Muscle layer of colon (tissue), 2 donors: ENCODE data around the gene RNASE1.
"Not testable (repeated sequence)": the region's sequence is repeated elsewhere in the genome, so short reads cannot be mapped to it uniquely, and the experiment has no call there.

Experiments
- H3K27ac ChIP-seq: one replicate; pipeline ENCODE4 v1.7.0; 2013; ENCODE audit warnings: low read depth, mild to moderate bottlenecking, low read length, moderate library complexity
- H3K27me3 ChIP-seq, 2 donors: one replicate each; pipeline ENCODE4 v1.7.0; 2013; ENCODE audit warnings: low read length in 2 of 2, mild to moderate bottlenecking in 2 of 2; ENCODE audit not compliant: insufficient read depth in 2 of 2, control insufficient read depth in 1 of 2
- H3K36me3 ChIP-seq: one replicate; pipeline ENCODE4 v1.7.0; 2013; ENCODE audit warnings: mild to moderate bottlenecking, low read length; ENCODE audit not compliant: insufficient read depth
- H3K4me1 ChIP-seq: one replicate; pipeline ENCODE4 v1.7.0; 2013; ENCODE audit warnings: mild to moderate bottlenecking, low read length; ENCODE audit not compliant: insufficient read depth
- H3K4me3 ChIP-seq, 2 donors: one replicate each; pipeline ENCODE4 v1.7.0; 2013; ENCODE audit warnings: low read length in 2 of 2, low read depth in 1 of 2, mild to moderate bottlenecking in 1 of 2, moderate library complexity in 1 of 2
- H3K9ac ChIP-seq: one replicate; pipeline ENCODE4 v1.7.0; 2013; ENCODE audit warnings: low read length
- H3K9me3 ChIP-seq: one replicate; pipeline ENCODE4 v1.7.0; 2013; ENCODE audit warnings: mild to moderate bottlenecking, low read length
- donor health status: abdominal sarcoma.
- donor health status: Adenocarcinoma of cecum.

The RNASE1 gene

DNA sequence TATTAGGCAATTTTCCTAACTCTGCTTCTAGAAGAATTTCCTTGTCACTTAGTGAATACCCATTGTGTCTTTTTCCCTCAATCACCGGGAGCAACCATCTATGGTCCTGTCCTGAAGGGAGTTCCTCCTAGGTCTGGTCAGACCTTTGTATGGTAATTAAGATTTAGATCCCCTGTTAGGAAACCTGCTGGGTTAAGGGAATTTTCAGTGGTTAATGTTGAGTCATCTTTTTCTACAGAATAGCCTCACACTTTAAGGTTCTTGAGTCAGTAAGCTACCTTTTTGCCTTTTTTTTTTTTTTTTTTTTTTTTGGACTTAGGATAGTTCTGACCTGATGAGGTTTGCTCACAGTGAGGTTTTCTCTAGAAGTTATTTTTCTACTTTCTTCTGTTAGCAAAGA, 24.0 kb upstream of the RNASE1 start:
- not testable (repeated sequence) for H3K9me3 ChIP-seq, H3K9ac ChIP-seq, H3K4me1 ChIP-seq, H3K27me3 ChIP-seq, H3K4me3 ChIP-seq, H3K27ac ChIP-seq, H3K36me3 ChIP-seq

DNA sequence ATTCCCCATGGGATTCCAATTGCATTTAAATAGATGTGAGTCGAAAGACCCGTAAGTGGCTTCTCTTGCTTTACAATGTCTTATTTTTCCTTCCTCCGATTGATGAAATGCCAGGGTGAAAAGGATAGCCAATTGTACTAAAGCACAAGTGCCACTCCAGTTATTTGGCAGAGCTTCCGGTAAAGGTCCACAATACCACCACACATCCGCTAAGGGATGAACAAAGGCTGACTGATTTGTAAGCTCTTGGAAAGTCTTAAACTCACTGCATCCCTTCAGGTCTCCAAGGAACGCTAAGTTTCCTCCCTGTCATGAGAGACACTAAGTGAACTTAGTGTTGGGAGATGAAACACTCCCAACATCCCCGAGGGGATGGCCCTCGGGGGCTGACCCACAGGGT, 21.2 kb upstream of the RNASE1 start:
- Histone ChIP-seq H3K36me3 (no peaks in the 10 kb centered on the region), H3K9me3 (no peaks in the 10 kb centered on the region), H3K27me3 (no peaks in the 10 kb centered on the region), H3K4me3 (no peak overlapping the region), H3K9ac (no peak overlapping the region), H3K4me1 (no peaks in the 10 kb centered on the region), H3K27ac (no peak overlapping the region)

DNA sequence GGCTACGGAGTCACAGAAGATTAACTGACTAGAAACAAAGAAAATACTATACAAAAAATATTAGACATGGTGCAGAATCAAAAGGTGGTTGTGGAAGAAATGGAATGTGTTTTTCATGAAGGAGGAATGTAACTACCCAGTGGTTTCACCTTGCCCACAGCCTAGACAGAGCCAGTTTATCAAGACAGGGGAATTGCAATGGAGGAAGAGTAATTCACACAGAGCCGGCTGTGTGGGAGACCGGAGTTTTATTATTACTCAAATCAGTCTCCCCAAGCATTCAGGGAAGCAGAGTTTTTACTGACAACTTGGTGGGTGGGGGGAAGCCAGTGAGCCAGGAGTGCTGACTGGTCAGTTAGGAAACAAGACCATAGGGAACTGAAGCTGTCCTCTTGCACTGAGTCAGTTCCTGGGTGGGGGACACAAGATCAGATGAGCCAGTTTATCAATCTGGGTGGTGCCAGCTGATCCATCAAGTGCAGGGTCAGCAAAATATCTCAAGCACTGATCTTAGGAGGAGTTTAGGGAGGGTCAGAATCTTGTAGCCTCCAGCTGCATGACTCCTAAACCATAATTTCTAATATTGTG, 19.0 kb upstream of the RNASE1 start:
- H3K9ac ChIP-seq, H3K4me1 ChIP-seq, H3K4me3 ChIP-seq, H3K27me3 ChIP-seq, H3K9me3 ChIP-seq, H3K36me3 ChIP-seq, H3K27ac ChIP-seq: not testable (repeated sequence)

DNA sequence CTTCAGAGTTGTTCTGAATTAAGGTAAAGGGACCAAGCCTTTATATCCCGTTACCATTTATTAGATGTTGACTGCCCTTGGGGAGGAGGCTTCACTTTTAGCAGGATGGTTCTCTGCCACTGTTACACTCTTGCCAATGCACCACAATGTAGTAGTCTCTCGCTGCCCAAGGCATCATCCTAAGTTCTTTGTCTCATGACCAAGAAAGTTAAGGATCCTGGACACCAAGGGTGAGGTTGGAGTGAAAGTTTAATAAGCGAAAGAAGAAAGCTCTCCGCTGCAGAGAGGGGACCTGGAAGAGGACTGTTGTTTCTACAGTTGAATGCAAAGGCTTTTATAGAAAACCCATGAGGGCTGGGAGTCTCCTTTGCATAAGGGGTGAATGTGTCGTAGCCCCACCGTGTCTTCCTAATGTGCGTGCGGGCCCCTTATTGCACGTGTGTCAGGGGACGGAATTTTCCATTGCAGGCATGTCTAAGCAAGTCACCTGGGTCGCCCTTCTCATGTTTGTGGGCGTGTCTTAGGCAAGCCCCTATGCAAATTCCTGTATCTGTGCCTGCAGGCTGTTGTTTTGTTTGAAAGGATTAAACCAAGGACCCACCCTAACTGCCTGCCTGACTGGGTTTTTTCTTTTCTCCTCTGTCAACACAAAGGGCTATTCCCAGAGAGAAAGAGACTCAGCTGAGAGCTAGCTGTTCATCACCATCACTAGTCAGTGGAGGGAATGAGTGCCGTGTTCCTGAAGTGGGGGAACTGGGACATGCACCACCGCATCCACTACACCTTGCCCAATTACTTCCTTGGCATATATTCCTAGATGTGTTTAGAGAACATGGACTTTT, 17.6 kb upstream of the RNASE1 start:
- Histone ChIP-seq H3K36me3 (no peaks in the 10 kb centered on the region), H3K4me1 (no peaks in the 10 kb centered on the region), H3K27ac (no peak overlapping the region), H3K4me3 (no peak overlapping the region), H3K9me3 (no peaks in the 10 kb centered on the region), H3K27me3 (no peaks in the 10 kb centered on the region), H3K9ac (no peak overlapping the region)

DNA sequence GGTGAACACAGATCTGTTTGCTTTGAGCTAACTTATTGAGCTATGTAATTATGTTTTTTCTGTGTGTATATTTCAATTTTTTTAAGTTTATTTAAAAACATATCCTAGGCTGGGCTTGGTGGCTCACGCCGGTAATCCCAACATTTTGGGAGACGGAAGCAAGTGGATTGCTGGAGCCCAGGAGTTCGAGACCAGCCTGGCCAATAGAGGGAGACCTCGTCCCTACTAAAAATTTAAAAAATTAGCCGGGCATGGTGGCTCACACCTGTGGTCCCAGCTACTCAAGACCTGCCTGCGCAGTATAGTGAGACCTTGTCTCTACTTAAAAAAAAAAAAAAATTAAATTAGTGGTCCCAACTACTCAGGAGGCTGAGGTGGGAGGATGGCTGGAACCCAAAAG, 16.2 kb upstream of the RNASE1 start:
- H3K36me3 ChIP-seq: no peaks in the 10 kb centered on the region

DNA sequence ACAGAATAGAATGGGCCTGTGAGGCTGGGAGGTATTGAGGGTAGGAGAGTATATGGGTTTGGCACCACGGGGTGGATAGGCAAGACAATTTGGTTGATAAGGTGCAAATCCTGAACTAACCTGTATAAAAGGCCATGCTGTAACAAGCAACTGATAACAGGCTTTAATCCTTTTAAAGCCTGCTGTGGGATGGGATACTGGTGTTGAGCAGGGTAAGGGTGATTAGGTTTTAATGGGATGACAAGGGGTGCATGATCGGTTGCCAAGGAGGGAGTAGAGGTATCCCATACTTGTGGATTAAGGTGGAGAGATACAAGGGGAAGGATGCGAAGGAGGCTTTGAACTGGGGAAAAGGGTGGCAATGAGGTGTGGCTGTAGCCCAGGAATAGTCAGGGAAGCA, 13.3 kb upstream of the RNASE1 start:
- not testable (repeated sequence) for H3K9me3 ChIP-seq, H3K9ac ChIP-seq, H3K27me3 ChIP-seq, H3K4me1 ChIP-seq, H3K36me3 ChIP-seq, H3K27ac ChIP-seq, H3K4me3 ChIP-seq

More for the DNA sequence above, 16.2 kb upstream of the RNASE1 start:
- H3K9ac ChIP-seq: no peak overlapping the region
- H3K4me1 ChIP-seq: no peaks in the 10 kb centered on the region
- no peaks in the 10 kb centered on the region for H3K27me3 ChIP-seq
- H3K4me3 ChIP-seq: no peak overlapping the region
- H3K9me3 ChIP-seq: no peaks in the 10 kb centered on the region
- no peak overlapping the region for H3K27ac ChIP-seq

DNA sequence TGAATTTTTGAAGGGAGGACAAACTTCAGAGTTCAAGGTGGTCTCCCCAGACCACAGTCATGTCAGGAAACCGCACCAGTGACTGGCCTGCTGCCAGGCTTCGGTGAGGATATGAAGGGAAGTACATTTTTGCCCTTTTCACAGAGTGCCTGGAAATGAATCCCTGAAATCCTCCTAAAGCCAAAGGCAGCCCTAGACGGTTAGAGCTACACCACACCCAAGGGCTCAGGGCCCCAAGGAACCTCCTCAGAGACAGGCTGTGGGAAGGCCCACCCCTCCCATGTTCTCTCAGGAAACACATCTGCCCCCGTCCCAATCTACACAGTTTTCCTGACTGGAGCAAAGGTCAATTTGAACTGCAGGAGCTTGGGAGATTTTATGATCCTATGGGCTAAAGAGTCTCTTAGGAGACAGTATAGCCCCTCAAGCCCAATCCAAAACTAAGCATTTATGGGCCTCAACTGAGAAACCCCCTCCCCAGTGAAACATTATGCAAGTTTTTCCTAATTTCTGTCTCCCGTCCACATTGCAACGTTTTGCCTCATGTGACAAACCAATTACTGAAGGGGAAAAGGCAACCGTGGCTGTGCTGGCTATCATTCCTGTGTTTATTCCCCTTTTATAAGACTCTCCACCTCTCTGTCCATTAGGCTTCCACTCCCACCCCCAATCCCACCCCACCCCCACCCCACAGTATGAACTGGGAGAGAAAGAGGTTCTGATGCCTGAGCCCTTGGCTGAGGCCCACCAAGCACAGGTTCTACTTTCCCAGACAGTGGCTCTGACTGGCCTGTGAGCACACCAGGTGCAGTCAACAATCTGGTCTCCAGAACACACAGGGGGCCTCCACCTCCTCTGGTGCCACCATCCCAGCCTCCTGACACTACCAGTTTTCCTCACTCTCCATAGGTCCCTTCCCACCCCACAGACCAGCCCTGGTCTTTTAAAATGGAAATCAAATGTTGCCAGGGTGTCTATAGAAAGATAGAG, 9.6 kb upstream of the RNASE1 start:
- H3K9me3 ChIP-seq: no peaks in the 10 kb centered on the region
- H3K36me3 ChIP-seq: no peaks in the 10 kb centered on the region
- no peak overlapping the region for H3K9ac ChIP-seq
- H3K27me3 ChIP-seq: no peaks in the 10 kb centered on the region
- H3K27ac ChIP-seq: no peak overlapping the region
- H3K4me3 ChIP-seq: no peak overlapping the region
- H3K4me1 ChIP-seq: no peaks in the 10 kb centered on the region

DNA sequence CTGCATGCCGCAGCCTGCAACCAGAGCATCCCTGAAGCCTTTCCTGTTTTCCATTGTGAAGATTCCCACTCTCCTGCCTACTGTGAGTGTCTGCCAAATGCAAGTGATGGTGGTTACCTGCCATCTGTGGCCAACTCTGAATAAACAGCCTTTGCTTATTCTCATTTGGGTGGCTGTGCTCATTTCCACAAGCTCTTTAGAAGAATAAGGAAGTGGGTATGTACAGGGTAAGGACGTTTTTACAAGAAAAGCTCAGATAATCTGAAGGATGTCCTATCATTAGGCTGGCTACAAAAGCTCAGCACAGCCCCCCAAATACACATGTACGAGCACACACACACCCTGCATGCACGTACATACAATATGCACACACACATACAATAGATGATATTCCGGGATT, 7.3 kb upstream of the RNASE1 start:
- no peaks in the 10 kb centered on the region for H3K4me1 ChIP-seq
- no peaks in the 10 kb centered on the region for H3K27me3 ChIP-seq
- H3K9ac ChIP-seq: no peak overlapping the region
- H3K27ac ChIP-seq: no peak overlapping the region
- H3K36me3 ChIP-seq: no peaks in the 10 kb centered on the region
- H3K9me3 ChIP-seq: no peaks in the 10 kb centered on the region
- H3K4me3 ChIP-seq: no peak overlapping the region

DNA sequence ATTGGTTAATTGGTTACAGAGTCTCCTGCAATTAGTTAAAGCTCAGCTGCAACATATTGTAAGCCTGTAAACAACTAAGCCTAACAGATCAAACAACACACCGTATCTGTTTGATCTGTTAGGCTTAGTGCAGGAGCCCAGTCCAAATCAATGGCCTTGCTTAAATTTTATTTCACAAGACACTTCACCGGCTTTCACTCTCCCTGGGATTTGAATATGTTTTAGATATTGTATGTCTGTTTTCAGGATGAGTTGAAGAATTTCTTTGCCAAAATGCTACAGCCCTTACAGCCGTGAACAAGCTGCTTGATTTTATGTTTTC, 5.5 kb upstream of the RNASE1 start:
- no peaks in the 10 kb centered on the region for H3K36me3 ChIP-seq
- no peaks in the 10 kb centered on the region for H3K4me1 ChIP-seq
- H3K27ac ChIP-seq: no peak overlapping the region
- H3K4me3 ChIP-seq: no peak overlapping the region
- no peaks in the 10 kb centered on the region for H3K27me3 ChIP-seq
- H3K9me3 ChIP-seq: no peaks in the 10 kb centered on the region
- no peak overlapping the region for H3K9ac ChIP-seq

DNA sequence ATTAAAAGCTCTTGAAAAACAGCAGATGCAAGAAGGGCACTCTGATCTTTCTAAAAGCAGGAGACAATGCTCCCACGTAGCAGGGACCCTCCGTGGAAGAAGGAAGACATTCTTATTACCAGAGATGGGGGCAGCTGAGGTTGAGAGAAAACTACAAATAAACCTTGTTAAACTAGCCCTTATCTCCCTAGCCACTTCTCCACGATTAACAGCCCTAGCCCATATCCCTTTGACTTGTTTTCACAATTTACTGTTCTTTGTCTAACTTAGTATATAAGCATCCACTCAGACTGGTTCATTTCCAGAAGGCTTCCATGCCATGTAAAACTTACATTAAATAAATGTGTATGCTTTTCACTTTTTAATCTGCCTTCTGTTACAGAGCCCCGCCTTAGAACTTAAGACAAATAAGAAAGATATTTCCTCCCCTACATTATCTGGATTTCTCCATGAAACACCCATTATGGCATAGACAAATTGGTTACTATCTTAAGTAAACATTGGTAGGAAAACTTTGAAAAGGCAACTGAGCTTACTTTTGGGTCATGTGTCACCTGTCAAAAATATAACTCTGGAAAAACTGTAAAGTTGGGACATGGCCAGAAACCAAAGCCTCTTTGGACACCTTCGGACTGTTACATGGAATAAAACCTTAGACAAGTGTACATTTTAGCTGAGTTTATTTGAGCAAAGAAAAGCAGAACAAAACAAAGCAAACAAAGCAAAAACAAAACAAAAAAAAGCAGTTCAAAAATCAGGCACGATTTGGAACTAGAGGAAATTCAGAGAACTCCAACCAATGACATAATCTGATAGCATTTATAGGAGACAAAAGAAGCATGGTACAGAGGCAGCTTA, 4.9 kb upstream of the RNASE1 start:
- no peaks in the 10 kb centered on the region for H3K4me1 ChIP-seq

DNA sequence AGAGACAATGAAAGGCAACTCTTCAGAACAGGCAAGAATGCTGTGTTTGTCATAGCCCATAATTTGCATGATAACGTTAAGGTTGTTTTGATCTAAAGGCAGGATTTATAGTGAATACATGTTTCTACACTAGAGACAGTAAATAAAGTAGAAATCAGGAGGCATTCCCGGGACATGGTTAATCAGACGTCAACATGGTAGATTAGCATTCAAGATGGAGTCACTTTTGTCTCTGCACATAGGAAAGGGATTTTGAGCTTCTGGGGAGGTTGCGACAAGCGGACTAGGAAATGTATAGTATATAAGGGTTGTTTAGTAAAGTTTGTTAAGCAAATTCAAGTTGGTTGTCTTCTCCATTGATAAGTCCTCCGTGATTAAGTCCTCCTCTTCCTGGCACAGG, 2.8 kb upstream of the RNASE1 start:
- no peaks in the 10 kb centered on the region for H3K9me3 ChIP-seq
- no peaks in the 10 kb centered on the region for H3K36me3 ChIP-seq
- H3K27ac ChIP-seq: no peak overlapping the region
- H3K27me3 ChIP-seq: no peaks in the 10 kb centered on the region
- no peak overlapping the region for H3K9ac ChIP-seq
- H3K4me3 ChIP-seq: no peak overlapping the region
- no peaks in the 10 kb centered on the region for H3K4me1 ChIP-seq

More for the DNA sequence above, 4.9 kb upstream of the RNASE1 start:
- Histone ChIP-seq H3K9ac (no peak overlapping the region), H3K9me3 (no peaks in the 10 kb centered on the region), H3K27me3 (no peaks in the 10 kb centered on the region), H3K27ac (no peak overlapping the region), H3K4me3 (no peak overlapping the region), H3K36me3 (no peaks in the 10 kb centered on the region)
